Glutamatergic neuron (in vitro differentiated cells): ENCODE measurements around the gene ZBED1. TPM values are rescaled to one million over a fixed set of nuclear protein-coding genes. Genes with fewer than 3 reads are reported as not detected.
"Not testable (repeated sequence)": the region's sequence is repeated elsewhere in the genome, so short reads cannot be mapped to it uniquely, and the experiment has no call there.

Experiments
- DNase-seq: peaks from one replicate; pipeline ENCODE4 v3.0.0; 2022
- H3K27ac Mint-ChIP-seq: one replicate; pipeline ENCODE4 v1.8.0; 2020; ENCODE audit warnings: mild to moderate bottlenecking, mixed read lengths, inconsistent platforms; ENCODE audit not compliant: unreplicated experiment
- H3K27me3 Mint-ChIP-seq: one replicate; pipeline ENCODE4 v1.8.0; 2020; ENCODE audit warnings: mild to moderate bottlenecking, moderate library complexity, mixed read lengths, inconsistent platforms; ENCODE audit not compliant: unreplicated experiment
- H3K36me3 Mint-ChIP-seq: one replicate; pipeline ENCODE4 v1.8.0; 2020; ENCODE audit warnings: mild to moderate bottlenecking, mixed read lengths, inconsistent platforms; ENCODE audit not compliant: unreplicated experiment
- H3K4me1 Mint-ChIP-seq: one replicate; pipeline ENCODE4 v1.8.0; 2020; ENCODE audit warnings: mild to moderate bottlenecking, low read depth, mixed read lengths, inconsistent platforms; ENCODE audit not compliant: unreplicated experiment
- H3K4me3 Mint-ChIP-seq: one replicate; pipeline ENCODE4 v1.8.0; 2020; ENCODE audit warnings: mild to moderate bottlenecking, mixed read lengths, inconsistent platforms; ENCODE audit not compliant: unreplicated experiment
- H3K9me3 Mint-ChIP-seq: one replicate; pipeline ENCODE4 v1.8.0; 2020; ENCODE audit warnings: mild to moderate bottlenecking, moderate library complexity, mixed read lengths, inconsistent platforms; ENCODE audit not compliant: unreplicated experiment
- total RNA-seq: library from RNA; stranded (reverse); fragmentation: NEBNext Ultra II Directional; extraction: Animal tissue kit (Norgen Biotek cat#: 25700); gene quantifications from one replicate; pipeline ENCODE4 v1.2.1, GENCODE V29; 2021; ENCODE audit not compliant: unreplicated experiment
- TF ChIP-seq, protein P1 (sequence below): fragments of 200-600 bp; sonication (generic); IDR thresholded peaks from one replicate; pipeline ENCODE4 v1.5.0; 2021; ENCODE audit not compliant: partially characterized antibody, unreplicated experiment

ZBED1 gene
- total RNA-seq, 1 donor from 2014 or later, result 45.4 TPM

DNA sequence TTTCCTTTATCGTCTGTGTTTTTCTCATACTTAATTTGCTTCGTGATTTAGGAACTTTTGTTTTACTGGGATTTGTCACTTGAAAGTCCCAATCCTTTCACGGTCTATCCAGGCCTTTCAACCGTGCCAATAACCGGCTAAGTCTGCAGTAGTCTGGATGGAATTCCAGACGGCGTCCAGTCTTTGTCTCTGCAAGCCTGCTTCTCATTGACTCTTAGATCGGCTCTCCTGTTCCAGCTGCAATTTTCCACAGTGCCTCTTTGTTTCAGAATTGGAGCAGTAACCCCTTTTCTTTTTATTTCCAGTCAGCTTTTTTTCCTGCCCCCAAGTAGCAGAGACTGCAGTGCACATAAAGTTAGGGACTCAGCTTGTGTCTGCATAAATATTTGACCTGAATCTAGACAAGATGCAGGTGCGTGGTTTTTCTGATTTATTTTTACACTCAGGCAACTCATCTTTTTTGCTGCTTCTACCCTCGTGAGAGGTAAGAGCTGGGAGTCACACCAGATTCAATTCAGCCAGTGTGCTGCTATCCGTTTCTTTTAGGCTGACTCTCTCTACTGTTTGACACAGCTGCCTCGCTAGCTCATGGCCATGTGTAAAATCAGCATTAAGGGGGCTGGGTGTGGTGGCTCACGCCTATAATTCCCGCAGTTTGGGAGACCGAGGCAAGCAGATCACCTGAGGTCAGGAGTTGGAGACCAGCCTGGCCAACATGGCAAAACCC is 37.4 kb upstream of the ZBED1 start:
- Mint-ChIP-seq H3K4me1 (no peaks in the 10 kb centered on the region), H3K4me3 (no peak overlapping the region), H3K27ac (no peak overlapping the region), H3K27me3 (peaks cover 1% of the 10 kb centered on the region), H3K36me3 (no peaks in the 10 kb centered on the region), H3K9me3 (peaks cover 3% of the 10 kb centered on the region)
- TF ChIP-seq, protein P1, sequence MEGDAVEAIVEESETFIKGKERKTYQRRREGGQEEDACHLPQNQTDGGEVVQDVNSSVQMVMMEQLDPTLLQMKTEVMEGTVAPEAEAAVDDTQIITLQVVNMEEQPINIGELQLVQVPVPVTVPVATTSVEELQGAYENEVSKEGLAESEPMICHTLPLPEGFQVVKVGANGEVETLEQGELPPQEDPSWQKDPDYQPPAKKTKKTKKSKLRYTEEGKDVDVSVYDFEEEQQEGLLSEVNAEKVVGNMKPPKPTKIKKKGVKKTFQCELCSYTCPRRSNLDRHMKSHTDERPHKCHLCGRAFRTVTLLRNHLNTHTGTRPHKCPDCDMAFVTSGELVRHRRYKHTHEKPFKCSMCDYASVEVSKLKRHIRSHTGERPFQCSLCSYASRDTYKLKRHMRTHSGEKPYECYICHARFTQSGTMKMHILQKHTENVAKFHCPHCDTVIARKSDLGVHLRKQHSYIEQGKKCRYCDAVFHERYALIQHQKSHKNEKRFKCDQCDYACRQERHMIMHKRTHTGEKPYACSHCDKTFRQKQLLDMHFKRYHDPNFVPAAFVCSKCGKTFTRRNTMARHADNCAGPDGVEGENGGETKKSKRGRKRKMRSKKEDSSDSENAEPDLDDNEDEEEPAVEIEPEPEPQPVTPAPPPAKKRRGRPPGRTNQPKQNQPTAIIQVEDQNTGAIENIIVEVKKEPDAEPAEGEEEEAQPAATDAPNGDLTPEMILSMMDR, result no peak
- no peak for DNase-seq

DNA sequence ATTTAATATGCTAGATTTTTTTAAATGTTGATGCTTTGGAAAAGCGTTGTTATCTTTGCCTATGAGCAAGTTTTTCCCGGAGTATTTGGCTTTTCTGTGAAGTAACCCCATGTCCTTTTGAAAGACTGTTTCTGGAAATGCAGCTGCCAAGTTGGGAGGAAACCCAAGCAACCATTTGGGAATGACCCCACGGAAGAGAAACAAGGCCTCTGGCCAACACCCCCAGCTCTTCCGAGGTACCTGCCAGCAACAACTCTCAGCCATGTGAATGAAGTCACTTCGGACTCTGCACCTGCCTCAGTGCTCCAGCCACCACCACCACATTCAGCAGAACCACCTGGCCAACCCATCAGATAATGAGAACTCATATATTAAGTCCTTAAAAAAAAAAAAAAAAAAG is 36.2 kb upstream of the ZBED1 start:
- Mint-ChIP-seq H3K27ac (no peak overlapping the region), H3K36me3 (no peaks in the 10 kb centered on the region), H3K4me1 (no peaks in the 10 kb centered on the region), H3K4me3 (no peak overlapping the region), H3K9me3 (peaks cover 3% of the 10 kb centered on the region), H3K27me3 (peaks cover 1% of the 10 kb centered on the region)
- TF ChIP-seq, protein P1, result no peak
- DNase-seq, result no peak

DNA sequence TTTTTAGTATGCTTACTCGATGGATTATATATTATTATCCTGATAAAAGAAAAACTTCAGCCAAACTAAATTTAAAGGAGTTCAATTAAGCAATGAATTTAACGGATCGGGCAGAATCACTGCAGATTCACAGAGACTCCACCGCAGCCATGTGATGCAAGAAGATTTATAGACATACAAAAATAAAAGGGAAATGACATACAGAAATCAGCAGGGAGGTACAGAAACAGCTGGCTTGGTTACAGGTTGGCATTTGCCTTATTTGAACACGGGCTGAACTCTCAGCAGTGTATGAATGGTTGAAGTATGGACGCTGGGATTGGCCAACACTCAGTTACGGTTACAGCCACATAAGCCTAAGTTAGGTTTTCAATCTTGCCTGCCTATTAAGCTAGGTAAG is 35.4 kb upstream of the ZBED1 start:
- Mint-ChIP-seq H3K27me3 (peaks cover 1% of the 10 kb centered on the region), H3K4me1 (no peaks in the 10 kb centered on the region), H3K27ac (no peak overlapping the region), H3K9me3 (peaks cover 3% of the 10 kb centered on the region), H3K4me3 (no peak overlapping the region), H3K36me3 (no peaks in the 10 kb centered on the region)
- TF ChIP-seq, protein P1, result no peak
- no peak for DNase-seq

DNA sequence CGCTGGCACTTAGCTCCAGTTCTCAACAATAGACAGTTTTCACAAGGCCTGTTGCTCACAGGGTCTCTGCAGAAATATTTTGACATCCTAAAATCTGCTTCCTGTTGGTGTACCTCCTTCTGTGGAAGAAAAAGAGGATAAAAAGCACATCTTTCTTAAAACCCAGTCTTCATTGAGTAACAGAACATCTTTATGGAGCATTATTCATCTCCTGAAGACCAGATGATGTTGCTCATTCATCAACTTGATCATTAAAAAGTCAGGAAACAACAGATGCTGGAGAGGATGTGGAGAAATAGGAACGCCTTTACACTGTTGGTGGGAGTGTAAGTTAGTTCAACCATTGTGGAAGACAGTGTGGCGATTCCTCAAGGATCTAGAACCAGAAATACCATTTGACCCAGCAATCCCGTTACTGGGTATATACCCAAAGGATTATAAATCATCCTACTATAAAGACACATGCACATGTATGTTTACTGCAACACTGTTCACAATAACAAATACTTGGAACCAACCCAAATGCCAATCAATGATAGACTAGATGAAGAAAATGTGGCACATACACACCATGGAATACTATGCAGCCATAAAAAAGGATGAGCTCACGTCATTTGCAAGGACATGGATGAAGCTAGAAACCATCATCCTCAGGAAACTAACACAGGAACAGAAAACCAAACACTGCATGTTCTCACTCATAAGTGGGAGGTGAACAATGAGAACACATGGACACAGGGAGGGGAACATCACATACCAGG is 33.7 kb upstream of the ZBED1 start:
- not testable (repeated sequence) for H3K36me3 Mint-ChIP-seq, H3K4me1 Mint-ChIP-seq, H3K27ac Mint-ChIP-seq, H3K4me3 Mint-ChIP-seq, H3K27me3 Mint-ChIP-seq, DNase-seq, H3K9me3 Mint-ChIP-seq

DNA sequence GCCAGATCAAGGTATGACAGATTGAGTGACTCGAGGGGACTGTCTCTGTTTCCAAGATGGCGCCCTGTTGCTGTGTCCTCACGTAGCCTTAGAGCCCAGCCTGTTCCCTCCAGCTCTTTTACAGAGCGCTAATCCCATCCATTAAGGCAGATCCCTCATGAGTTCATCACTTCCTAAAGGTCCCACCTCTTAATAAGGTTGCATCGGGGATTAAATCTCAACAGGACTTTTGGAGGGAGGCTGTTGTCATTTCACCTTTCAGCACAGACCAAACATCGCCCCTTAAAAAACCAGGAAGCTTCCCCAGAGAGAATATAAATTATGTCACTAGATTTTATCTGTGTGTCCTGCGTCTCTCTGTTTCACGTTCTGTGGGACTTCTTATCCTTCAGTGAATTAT is 32.6 kb upstream of the ZBED1 start:
- TF ChIP-seq, protein P1, result no peak
- H3K27me3 Mint-ChIP-seq, result peaks cover 1% of the 10 kb centered on the region
- H3K27ac Mint-ChIP-seq, result no peak overlapping the region
- no peaks in the 10 kb centered on the region for H3K36me3 Mint-ChIP-seq
- no peak overlapping the region for H3K4me3 Mint-ChIP-seq
- H3K9me3 Mint-ChIP-seq, result peaks cover 3% of the 10 kb centered on the region
- no peak for DNase-seq
- no peaks in the 10 kb centered on the region for H3K4me1 Mint-ChIP-seq
